ENCODE data around the gene VWF.
"Not testable (repeated sequence)": the region's sequence is repeated elsewhere in the genome, so short reads cannot be mapped to it uniquely, and the experiment has no call there.

VWF gene

GRCh38 chr12:6124411-6125309, at the start of gene VWF:
Gene VWF (minus strand): TSS chr12:6124670. CDS start chr12:6123196, 1,474 bp downstream.
- no peak for DNase-seq
- TF ChIP-seq POLR2A (IDR thresholded peaks at IDR 0.05; ENCODE audit: low read length) (no peak), GATA1 (IDR thresholded peaks at IDR 0.05; ENCODE audit: low read depth, low read length) (no peak)

- no peak for DNase-seq
- no peak for TF ChIP-seq POLR2A (IDR thresholded peaks at IDR 0.05; ENCODE audit: low read length)
- TF ChIP-seq GATA1 (IDR thresholded peaks at IDR 0.05; ENCODE audit: low read depth, low read length): no peak
These were observed 48.4 kb upstream of the VWF start for GRCh38 chr12:6172862-6173261.

GRCh38 chr12:6172086-6172485, 47.6 kb upstream of the VWF start:
- no peak for TF ChIP-seq GATA1 (IDR thresholded peaks at IDR 0.05; ENCODE audit: low read depth, low read length)
- TF ChIP-seq POLR2A (IDR thresholded peaks at IDR 0.05; ENCODE audit: low read length): no peak
- no peak for DNase-seq

- DNase-seq: no peak
These were observed 47.0 kb upstream of the VWF start for GRCh38 chr12:6171409-6172015.

GRCh38 chr12:6167327-6168280, 43.1 kb upstream of the VWF start:
- no peak for TF ChIP-seq GATA1 (IDR thresholded peaks at IDR 0.05; ENCODE audit: low read depth, low read length)
- TF ChIP-seq POLR2A (IDR thresholded peaks at IDR 0.05; ENCODE audit: low read length): peak; percentile 41
- DNase-seq: peak; percentile 26 to 73

More at GRCh38 chr12:6171409-6172015, 47.0 kb upstream of the VWF start:
- TF ChIP-seq GATA1 (IDR thresholded peaks at IDR 0.05; ENCODE audit: low read depth, low read length) (no peak), POLR2A (IDR thresholded peaks at IDR 0.05; ENCODE audit: low read length) (no peak)

- TF ChIP-seq POLR2A (IDR thresholded peaks at IDR 0.05; ENCODE audit: low read length): no peak
- no peak for DNase-seq
These were observed 42.3 kb upstream of the VWF start for GRCh38 chr12:6166808-6167207.

GRCh38 chr12:6165395-6165794, 40.9 kb upstream of the VWF start:
- DNase-seq: no peak
- no peak for TF ChIP-seq GATA1 (IDR thresholded peaks at IDR 0.05; ENCODE audit: low read depth, low read length)

- TF ChIP-seq GATA1 (IDR thresholded peaks at IDR 0.05; ENCODE audit: low read depth, low read length): no peak
- no peak for TF ChIP-seq POLR2A (IDR thresholded peaks at IDR 0.05; ENCODE audit: low read length)
These were observed 39.1 kb upstream of the VWF start for GRCh38 chr12:6163416-6164060.

GRCh38 chr12:6161124-6161882, 36.8 kb upstream of the VWF start:
- no peak for DNase-seq
- TF ChIP-seq POLR2A (IDR thresholded peaks at IDR 0.05; ENCODE audit: low read length): no peak
- no peak for TF ChIP-seq GATA1 (IDR thresholded peaks at IDR 0.05; ENCODE audit: low read depth, low read length)

More at GRCh38 chr12:6163416-6164060, 39.1 kb upstream of the VWF start:
- DNase-seq: no peak

- not testable (repeated sequence) for DNase-seq
These were observed 35.7 kb upstream of the VWF start for GRCh38 chr12:6160049-6160649.

GRCh38 chr12:6159166-6160011, 34.9 kb upstream of the VWF start:
- not testable (repeated sequence) for DNase-seq

GRCh38 chr12:6158749-6159148, 34.3 kb upstream of the VWF start:
- no peak for TF ChIP-seq GATA1 (IDR thresholded peaks at IDR 0.05; ENCODE audit: low read depth, low read length)
- TF ChIP-seq POLR2A (IDR thresholded peaks at IDR 0.05; ENCODE audit: low read length): no peak

More at GRCh38 chr12:6158749-6159148, 34.3 kb upstream of the VWF start:
- DNase-seq: no peak

Measured in erythroblast (primary cell).